Measurements from ENCODE around the gene SLC22A13.
"Not testable (repeated sequence)": the region's sequence is repeated elsewhere in the genome, so short reads cannot be mapped to it uniquely, and the experiment has no call there.

Gene SLC22A13

GRCh38 chr3:38264779-38265178, 833 bp upstream of the SLC22A13 start:
- DNase-seq (ENCODE audit: low spot score) = no peak

- no peak for DNase-seq (ENCODE audit: low spot score)
Measured at GRCh38 chr3:38266810-38267209, 1.2 kb downstream of the SLC22A13 start.

GRCh38 chr3:38267662-38268061, 2.0 kb downstream of the SLC22A13 start:
- no peak for DNase-seq (ENCODE audit: low spot score)

- DNase-seq (ENCODE audit: low spot score) = no peak
Measured at GRCh38 chr3:38268087-38268486, 2.5 kb downstream of the SLC22A13 start.

- no peak for DNase-seq (ENCODE audit: low spot score)
Measured at GRCh38 chr3:38268522-38268921, 2.9 kb downstream of the SLC22A13 start.

GRCh38 chr3:38270606-38271005, 5.0 kb downstream of the SLC22A13 start:
- DNase-seq (ENCODE audit: low spot score) = no peak

- no peak for DNase-seq (ENCODE audit: low spot score)
Measured at GRCh38 chr3:38271553-38271952, 5.9 kb downstream of the SLC22A13 start.

- no peak for DNase-seq (ENCODE audit: low spot score)
Measured at GRCh38 chr3:38274864-38275649, 9.4 kb downstream of the SLC22A13 start.

- no peak for DNase-seq (ENCODE audit: low spot score)
Measured at GRCh38 chr3:38275658-38276057, 10.0 kb downstream of the SLC22A13 start.

GRCh38 chr3:38276081-38276916, 10.7 kb downstream of the SLC22A13 start:
- no peak for DNase-seq (ENCODE audit: low spot score)

- no peak for DNase-seq (ENCODE audit: low spot score)
Measured at GRCh38 chr3:38276917-38277630, 11.5 kb downstream of the SLC22A13 start.

GRCh38 chr3:38278841-38279240, 13.2 kb downstream of the SLC22A13 start:
- no peak for DNase-seq (ENCODE audit: low spot score)

GRCh38 chr3:38281895-38282686, 16.5 kb downstream of the SLC22A13 start, which contains the start of gene SLC22A14:
Gene SLC22A14, plus strand, starts transcription at chr3:38282294. Its CDS starts 23,733 bp downstream, at chr3:38306027.
- no peak for DNase-seq (ENCODE audit: low spot score)

GRCh38 chr3:38283810-38284755, 18.5 kb downstream of the SLC22A13 start:
- no peak for DNase-seq (ENCODE audit: low spot score)

GRCh38 chr3:38284756-38285150, 19.1 kb downstream of the SLC22A13 start:
- DNase-seq (ENCODE audit: low spot score) = no peak

- DNase-seq (ENCODE audit: low spot score) = not testable (repeated sequence)
Measured at GRCh38 chr3:38289286-38290217, 23.9 kb downstream of the SLC22A13 start.

- DNase-seq (ENCODE audit: low spot score) = not testable (repeated sequence)
Measured at GRCh38 chr3:38297053-38297452, 31.4 kb downstream of the SLC22A13 start.

- no peak for DNase-seq (ENCODE audit: low spot score)
Measured at GRCh38 chr3:38297537-38297936, 31.9 kb downstream of the SLC22A13 start.
